ACC112 (cell line): ENCODE data around the gene ASAP2.

Experiments used
- H2AFZ ChIP-seq: fragments of 200-600 bp; sonication (generic); one replicate; pipeline ENCODE4 v1.6.0; 2017; ENCODE audit warnings: antibody characterized with exemption, low read length; ENCODE audit not compliant: unreplicated experiment
- H3K27ac ChIP-seq: fragments of 200-600 bp; sonication (generic); 2 replicates; pipeline ENCODE4 v1.5.1; 2014; ENCODE audit warnings: low read depth, mild to moderate bottlenecking, antibody characterized with exemption, low read length, moderate library complexity
- H3K27me3 ChIP-seq: fragments of 200-600 bp; sonication (generic); 2 replicates; pipeline ENCODE4 v1.6.1; 2014; ENCODE audit warnings: mild to moderate bottlenecking, antibody characterized with exemption, low read length, moderate library complexity, mixed read lengths; ENCODE audit not compliant: insufficient read depth
- H3K36me3 ChIP-seq: fragments of 200-600 bp; sonication (generic); 2 replicates; pipeline ENCODE4 v1.6.1; 2016; ENCODE audit warnings: mild to moderate bottlenecking, antibody characterized with exemption, low read length, moderate library complexity, mixed read lengths; ENCODE audit not compliant: insufficient read depth
- H3K4me1 ChIP-seq: fragments of 200-600 bp; sonication (generic); one replicate; pipeline ENCODE4 v1.6.1; 2016; ENCODE audit warnings: low read length, mixed read lengths; ENCODE audit not compliant: insufficient read depth, unreplicated experiment, control insufficient read depth
- H3K4me3 ChIP-seq: fragments of 200-600 bp; sonication (generic); 2 replicates; pipeline ENCODE4 v1.5.1; 2014; ENCODE audit warnings: mild to moderate bottlenecking, low read depth, low read length
- H3K79me2 ChIP-seq: fragments of 200-600 bp; sonication (generic); one replicate; pipeline ENCODE4 v1.6.0; 2016; ENCODE audit warnings: low read length; ENCODE audit not compliant: control insufficient read depth, unreplicated experiment, insufficient read depth

ASAP2 gene

GRCh38 chr2:9188823-9189222, 17.8 kb upstream of the ASAP2 start:
- no peaks in the 10 kb centered on the region for H3K79me2 ChIP-seq
- no peaks in the 10 kb centered on the region for H3K27me3 ChIP-seq
- H3K4me1 ChIP-seq, result peaks cover 44% of the 10 kb centered on the region
- no peaks in the 10 kb centered on the region for H3K36me3 ChIP-seq
- H3K27ac ChIP-seq, result no peak overlapping the region
- H3K4me3 ChIP-seq, result no peak overlapping the region
- no peak overlapping the region for H2AFZ ChIP-seq

GRCh38 chr2:9189901-9190300, 16.7 kb upstream of the ASAP2 start:
- H3K4me3 ChIP-seq, result no peak overlapping the region
- no peaks in the 10 kb centered on the region for H3K79me2 ChIP-seq
- peak overlapping the region; percentile 95 for H3K27ac ChIP-seq
- peaks cover 47% of the 10 kb centered on the region for H3K4me1 ChIP-seq
- H2AFZ ChIP-seq, result no peak overlapping the region
- no peaks in the 10 kb centered on the region for H3K36me3 ChIP-seq
- H3K27me3 ChIP-seq, result no peaks in the 10 kb centered on the region

GRCh38 chr2:9191041-9191481, 15.6 kb upstream of the ASAP2 start:
- H3K79me2 ChIP-seq, result no peaks in the 10 kb centered on the region
- peak overlapping the region; percentile 39 for H2AFZ ChIP-seq
- H3K36me3 ChIP-seq, result no peaks in the 10 kb centered on the region
- H3K4me1 ChIP-seq, result peaks cover 47% of the 10 kb centered on the region
- no peaks in the 10 kb centered on the region for H3K27me3 ChIP-seq
- H3K27ac ChIP-seq, result peak overlapping the region; percentile 95
- peak overlapping the region; percentile 46; the same call in 1 of the 2 replicates for H3K4me3 ChIP-seq

- Histone ChIP-seq H3K36me3 (no peaks in the 10 kb centered on the region), H3K27ac (peak overlapping the region; percentile 95), H3K4me3 (no peak overlapping the region), H3K27me3 (no peaks in the 10 kb centered on the region), H3K79me2 (no peaks in the 10 kb centered on the region), H2AFZ (no peak overlapping the region), H3K4me1 (peaks cover 45% of the 10 kb centered on the region)
Observed at GRCh38 chr2:9192712-9193111, 13.9 kb upstream of the ASAP2 start.

GRCh38 chr2:9194352-9194751, 12.3 kb upstream of the ASAP2 start:
- H3K27ac ChIP-seq, result no peak overlapping the region
- no peak overlapping the region for H3K4me3 ChIP-seq
- H3K4me1 ChIP-seq, result peaks cover 40% of the 10 kb centered on the region
- no peak overlapping the region for H2AFZ ChIP-seq
- no peaks in the 10 kb centered on the region for H3K36me3 ChIP-seq
- H3K27me3 ChIP-seq, result no peaks in the 10 kb centered on the region
- H3K79me2 ChIP-seq, result no peaks in the 10 kb centered on the region

GRCh38 chr2:9196637-9197036, 10.0 kb upstream of the ASAP2 start:
- no peaks in the 10 kb centered on the region for H3K79me2 ChIP-seq
- H3K27me3 ChIP-seq, result no peaks in the 10 kb centered on the region
- H3K36me3 ChIP-seq, result no peaks in the 10 kb centered on the region
- H2AFZ ChIP-seq, result no peak overlapping the region
- no peak overlapping the region for H3K4me3 ChIP-seq
- H3K27ac ChIP-seq, result no peak overlapping the region
- H3K4me1 ChIP-seq, result peaks cover 40% of the 10 kb centered on the region

GRCh38 chr2:9197916-9198315, 8.7 kb upstream of the ASAP2 start:
- H3K27ac ChIP-seq, result no peak overlapping the region
- no peak overlapping the region for H2AFZ ChIP-seq
- H3K36me3 ChIP-seq, result no peaks in the 10 kb centered on the region
- H3K27me3 ChIP-seq, result no peaks in the 10 kb centered on the region
- no peak overlapping the region for H3K4me3 ChIP-seq
- H3K4me1 ChIP-seq, result peaks cover 31% of the 10 kb centered on the region
- H3K79me2 ChIP-seq, result no peaks in the 10 kb centered on the region

- peaks cover 23% of the 10 kb centered on the region for H3K4me1 ChIP-seq
- H3K36me3 ChIP-seq, result no peaks in the 10 kb centered on the region
- no peaks in the 10 kb centered on the region for H3K79me2 ChIP-seq
- H3K27me3 ChIP-seq, result no peaks in the 10 kb centered on the region
- no peak overlapping the region for H2AFZ ChIP-seq
- H3K4me3 ChIP-seq, result no peak overlapping the region
- no peak overlapping the region for H3K27ac ChIP-seq
Observed at GRCh38 chr2:9199716-9200632, 6.6 kb upstream of the ASAP2 start.

- H3K36me3 ChIP-seq, result no peaks in the 10 kb centered on the region
- H3K4me1 ChIP-seq, result peaks cover 27% of the 10 kb centered on the region
- no peak overlapping the region for H3K4me3 ChIP-seq
- no peak overlapping the region for H3K27ac ChIP-seq
- H3K79me2 ChIP-seq, result no peaks in the 10 kb centered on the region
- H3K27me3 ChIP-seq, result no peaks in the 10 kb centered on the region
- no peak overlapping the region for H2AFZ ChIP-seq
Observed at GRCh38 chr2:9200633-9201015, 6.0 kb upstream of the ASAP2 start.

- peak overlapping the region; percentile 31 for H3K27ac ChIP-seq
- peaks cover 7% of the 10 kb centered on the region for H3K79me2 ChIP-seq
- H3K4me1 ChIP-seq, result peaks cover 31% of the 10 kb centered on the region
- no peak overlapping the region for H2AFZ ChIP-seq
- no peaks in the 10 kb centered on the region for H3K36me3 ChIP-seq
- no peaks in the 10 kb centered on the region for H3K27me3 ChIP-seq
- H3K4me3 ChIP-seq, result no peak overlapping the region
Observed at GRCh38 chr2:9201185-9201891, 5.3 kb upstream of the ASAP2 start.
